Skeletal muscle cell (primary cell): ENCODE measurements around the gene PCGF6.
"Not testable (repeated sequence)": the region's sequence is repeated elsewhere in the genome, so short reads cannot be mapped to it uniquely, and the experiment has no call there.

Experiments used
- DNase-seq: peaks from one replicate; pipeline ENCODE4 v3.0.0-alpha.2; 2010; ENCODE audit warnings: low read depth
- H3K4me3 ChIP-seq: 2 replicates; pipeline ENCODE4 v1.5.1; 2011; ENCODE audit warnings: low read depth, mild to moderate bottlenecking, control low read depth, low read length, moderate library complexity

PCGF6 gene

DNA sequence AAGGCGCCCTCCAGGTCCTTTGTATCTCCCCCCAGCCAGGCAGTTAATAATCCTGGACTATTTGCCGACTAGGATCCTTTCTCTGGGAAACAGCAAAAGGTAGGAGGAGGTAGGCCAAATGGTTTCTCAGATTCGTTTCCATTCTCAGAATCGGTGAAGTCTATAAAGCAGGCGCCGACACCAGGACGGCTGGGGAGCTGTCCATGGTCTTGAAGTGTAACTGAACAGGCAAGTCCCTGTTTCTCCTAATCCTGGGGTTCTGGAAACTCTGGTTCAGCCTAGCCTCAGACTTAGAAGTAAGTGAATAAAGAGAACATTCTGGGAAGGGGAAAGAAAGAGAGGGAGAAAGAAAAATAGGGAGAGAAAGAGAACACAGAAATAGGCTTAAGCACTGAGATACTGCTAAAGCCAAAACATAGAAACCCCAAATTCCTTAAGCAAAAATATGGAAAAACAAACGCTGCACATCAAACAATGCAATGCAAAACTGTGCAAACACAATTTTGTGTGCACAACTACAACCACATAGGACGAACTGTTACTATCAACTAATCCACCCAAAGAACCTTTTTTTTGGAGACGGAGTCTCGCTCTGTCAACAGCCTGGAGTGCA, 85.1 kb downstream of the PCGF6 start:
- no peak overlapping the region for H3K4me3 ChIP-seq
- peak; percentile 41 for DNase-seq

GRCh38 chr10:103262229-103262628, 88.7 kb downstream of the PCGF6 start:
- no peak overlapping the region for H3K4me3 ChIP-seq
- no peak for DNase-seq

GRCh38 chr10:103259989-103260388, 91.0 kb downstream of the PCGF6 start:
- H3K4me3 ChIP-seq: no peak overlapping the region
- DNase-seq: no peak

DNA sequence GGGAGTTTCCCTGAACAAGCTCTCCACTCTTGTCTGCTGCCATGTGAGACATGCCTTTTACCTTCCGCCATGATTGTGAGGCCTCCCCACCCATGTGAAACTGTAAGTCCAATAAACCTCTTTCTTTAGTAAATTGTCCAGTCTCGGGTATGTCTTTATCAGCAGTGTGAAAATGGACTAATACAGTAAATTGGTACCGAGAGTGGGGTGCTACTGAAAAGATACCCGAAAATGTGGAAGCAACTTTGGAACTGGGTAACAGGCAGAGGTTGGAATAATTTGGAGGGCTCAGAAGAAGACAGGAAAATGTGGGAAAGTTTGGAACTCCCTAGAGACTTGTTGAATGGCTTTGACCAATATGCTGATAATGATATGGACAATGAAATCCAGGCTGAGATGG, 92.0 kb downstream of the PCGF6 start:
- H3K4me3 ChIP-seq, DNase-seq: not testable (repeated sequence)

DNA sequence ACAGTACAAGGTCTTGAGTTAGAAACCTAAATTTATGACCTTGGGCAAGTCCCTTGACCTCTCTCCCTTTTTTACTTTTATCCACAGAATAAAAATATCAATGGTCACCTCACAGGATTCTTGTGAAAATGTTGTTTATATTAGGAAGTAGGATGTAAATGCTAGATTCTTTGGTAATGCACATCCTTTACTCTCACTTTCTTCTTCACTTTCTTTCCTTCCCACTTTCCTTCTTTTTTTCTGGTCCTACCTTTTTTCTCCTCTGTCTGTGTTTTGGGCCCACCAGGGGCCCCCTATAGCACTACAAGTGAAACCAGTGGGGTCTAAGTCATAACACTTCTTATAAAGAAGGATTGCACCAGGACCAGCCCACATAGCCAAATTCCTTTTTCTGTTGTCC, 93.1 kb downstream of the PCGF6 start:
- no peak overlapping the region for H3K4me3 ChIP-seq
- DNase-seq: no peak

DNA sequence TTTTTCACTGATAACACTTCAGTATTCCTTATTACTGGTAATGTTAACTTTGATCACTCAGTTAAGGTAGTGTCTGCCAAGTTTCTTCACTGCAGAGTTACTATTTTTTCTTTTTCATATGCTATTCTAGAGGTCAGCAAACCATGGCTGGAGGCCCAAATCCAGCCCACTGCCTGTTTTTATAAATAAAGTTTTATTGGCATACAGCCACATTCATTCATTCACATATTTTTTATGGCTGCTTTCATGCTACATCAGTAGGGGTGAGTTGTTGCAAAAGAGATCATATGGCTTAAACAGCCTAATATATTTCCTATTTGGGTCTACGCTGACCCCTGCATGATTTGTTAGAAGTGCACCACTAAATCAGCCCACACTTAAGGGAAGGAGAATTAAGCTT, 94.3 kb downstream of the PCGF6 start:
- DNase-seq: no peak
- no peak overlapping the region for H3K4me3 ChIP-seq

DNA sequence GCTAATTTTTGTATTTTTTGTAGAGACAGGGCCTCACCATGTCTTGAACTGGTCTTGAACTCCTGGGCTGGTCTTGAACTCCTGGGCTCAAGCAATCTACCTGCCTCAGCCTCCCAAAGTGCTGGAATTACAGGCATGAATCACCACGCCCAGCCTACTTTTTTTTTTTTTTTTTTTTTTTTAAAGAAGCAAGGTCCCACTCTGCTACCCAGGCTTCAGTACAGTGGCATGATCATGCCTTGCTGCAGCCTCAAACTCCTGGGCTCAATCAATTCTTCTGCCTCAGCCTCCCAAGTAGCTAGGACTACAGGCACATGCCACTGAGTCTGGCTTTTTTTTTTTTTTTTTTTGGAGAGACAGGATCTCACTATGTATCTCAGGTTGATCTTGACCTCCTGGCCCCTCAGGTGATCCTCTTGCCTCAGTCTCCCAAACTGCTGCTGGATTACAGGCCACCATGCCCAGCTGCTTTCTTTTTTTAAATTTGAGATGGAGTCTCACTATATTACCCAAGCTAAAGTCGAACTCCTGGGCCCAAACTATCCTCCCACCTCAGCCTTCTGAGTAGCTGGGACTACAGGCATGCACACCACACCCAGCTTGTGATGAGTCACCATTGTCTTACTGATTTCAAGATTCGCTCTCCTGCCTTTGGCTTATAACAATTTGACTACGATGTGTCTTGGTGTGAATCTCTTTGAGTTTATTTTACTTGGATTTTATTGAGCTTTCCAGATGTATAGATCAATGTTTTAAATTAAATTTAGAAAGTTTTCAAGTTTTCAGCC, 96.2 kb downstream of the PCGF6 start:
- no peak overlapping the region for H3K4me3 ChIP-seq
- DNase-seq: no peak

GRCh38 chr10:103254113-103254512, 96.8 kb downstream of the PCGF6 start:
- no peak for DNase-seq
- H3K4me3 ChIP-seq: no peak overlapping the region
